ENCODE results near the gene KCNK3.

DNA sequence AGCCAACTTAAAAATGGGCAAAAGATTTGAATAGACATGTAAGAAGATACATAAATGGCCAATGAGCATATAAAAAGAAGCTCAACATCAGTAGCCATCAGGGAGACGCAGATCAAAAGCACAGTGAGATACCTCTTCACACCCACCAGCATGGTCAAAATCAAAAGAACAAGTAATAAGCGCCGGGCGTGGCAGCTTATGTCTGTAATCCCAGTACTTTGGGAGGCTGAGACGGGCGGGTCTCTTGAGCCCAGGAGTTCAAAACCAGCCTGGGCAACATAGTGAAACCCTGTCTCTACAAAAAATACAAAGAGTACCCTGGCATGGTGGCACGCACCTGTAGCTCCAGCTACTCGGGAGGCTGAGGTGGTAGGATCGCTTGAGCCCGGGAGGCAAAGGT is 46.8 kb upstream of the KCNK3 start:
- TF ChIP-seq, protein P1, sequence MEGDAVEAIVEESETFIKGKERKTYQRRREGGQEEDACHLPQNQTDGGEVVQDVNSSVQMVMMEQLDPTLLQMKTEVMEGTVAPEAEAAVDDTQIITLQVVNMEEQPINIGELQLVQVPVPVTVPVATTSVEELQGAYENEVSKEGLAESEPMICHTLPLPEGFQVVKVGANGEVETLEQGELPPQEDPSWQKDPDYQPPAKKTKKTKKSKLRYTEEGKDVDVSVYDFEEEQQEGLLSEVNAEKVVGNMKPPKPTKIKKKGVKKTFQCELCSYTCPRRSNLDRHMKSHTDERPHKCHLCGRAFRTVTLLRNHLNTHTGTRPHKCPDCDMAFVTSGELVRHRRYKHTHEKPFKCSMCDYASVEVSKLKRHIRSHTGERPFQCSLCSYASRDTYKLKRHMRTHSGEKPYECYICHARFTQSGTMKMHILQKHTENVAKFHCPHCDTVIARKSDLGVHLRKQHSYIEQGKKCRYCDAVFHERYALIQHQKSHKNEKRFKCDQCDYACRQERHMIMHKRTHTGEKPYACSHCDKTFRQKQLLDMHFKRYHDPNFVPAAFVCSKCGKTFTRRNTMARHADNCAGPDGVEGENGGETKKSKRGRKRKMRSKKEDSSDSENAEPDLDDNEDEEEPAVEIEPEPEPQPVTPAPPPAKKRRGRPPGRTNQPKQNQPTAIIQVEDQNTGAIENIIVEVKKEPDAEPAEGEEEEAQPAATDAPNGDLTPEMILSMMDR (conservative IDR thresholded peaks at IDR 0.05; ENCODE audit: low read length): no peak
- no peak for TF ChIP-seq EZH2phosphoT487 (IDR thresholded peaks at IDR 0.05; ENCODE audit: borderline replicate concordance, low read depth, low read length)
